GM21528 (cell line): ENCODE measurements around the gene FEN1.
A peak's percentile ranks its signal among the peaks of the same experiment; 100 is the strongest.

ENCODE experiments used
- ATAC-seq: cut with Tn5 transposase; IDR thresholded peaks from one replicate; pipeline ENCODE4 v1.9.1; 2021; ENCODE audit warnings: mild to moderate bottlenecking, moderate library complexity; ENCODE audit not compliant: unreplicated experiment, low FRiP score

The FEN1 gene

DNA sequence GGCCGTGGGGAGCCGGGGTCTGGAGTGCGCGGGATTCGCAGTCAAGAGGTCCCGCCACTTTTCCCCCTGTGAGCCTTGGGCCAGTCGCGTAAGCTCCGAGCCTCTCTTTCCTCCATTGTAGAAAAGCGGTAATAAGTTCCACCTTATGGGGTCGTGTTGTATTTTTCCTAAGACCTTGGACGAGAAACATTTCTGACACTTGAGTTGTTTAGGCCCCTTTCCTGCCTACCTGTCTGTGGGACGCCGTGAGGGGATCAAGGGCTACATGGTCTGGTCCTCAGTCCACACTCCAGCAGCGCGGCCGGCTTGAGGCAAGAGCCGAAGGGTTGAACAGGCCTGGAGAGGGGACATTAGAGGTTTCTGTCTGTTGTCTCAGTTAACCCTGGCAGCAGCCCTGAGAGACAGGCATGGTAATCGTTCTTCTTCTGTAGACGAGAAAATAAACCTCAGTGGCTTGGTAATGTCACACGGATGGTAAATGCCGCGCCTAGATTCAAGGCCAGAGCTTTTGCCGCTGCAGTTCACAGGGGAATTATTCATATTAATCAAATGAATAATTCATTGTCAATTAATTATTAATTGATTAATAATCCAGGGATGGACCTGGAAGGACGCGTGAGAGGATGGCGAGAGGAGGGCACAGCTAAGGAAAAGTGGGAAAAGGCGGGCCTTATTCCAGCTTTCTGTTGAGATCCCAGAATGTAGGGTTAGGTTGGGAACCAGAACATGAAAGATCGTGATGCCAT lies 545 bp downstream of the FEN1 start:
- peak; percentile 32 for ATAC-seq

DNA sequence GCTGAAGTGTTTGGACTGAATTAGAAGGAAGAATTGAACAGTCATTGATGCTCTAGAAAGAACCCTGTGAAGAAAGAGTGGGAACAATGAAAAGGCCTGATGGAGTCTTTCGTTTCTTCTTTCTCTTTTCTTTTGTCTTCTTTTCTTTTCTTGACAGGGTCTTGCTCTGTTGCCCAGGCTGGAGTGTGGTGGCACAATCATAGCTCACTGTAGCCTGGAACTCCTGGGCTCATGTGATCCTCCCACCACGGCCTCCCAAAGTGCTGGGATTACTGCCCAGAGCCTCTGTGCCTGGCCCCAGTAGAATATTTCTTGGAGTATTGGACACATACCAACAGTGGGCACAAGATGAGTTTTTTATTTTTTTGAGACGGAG lies 1.1 kb downstream of the FEN1 start:
- no peak for ATAC-seq

DNA sequence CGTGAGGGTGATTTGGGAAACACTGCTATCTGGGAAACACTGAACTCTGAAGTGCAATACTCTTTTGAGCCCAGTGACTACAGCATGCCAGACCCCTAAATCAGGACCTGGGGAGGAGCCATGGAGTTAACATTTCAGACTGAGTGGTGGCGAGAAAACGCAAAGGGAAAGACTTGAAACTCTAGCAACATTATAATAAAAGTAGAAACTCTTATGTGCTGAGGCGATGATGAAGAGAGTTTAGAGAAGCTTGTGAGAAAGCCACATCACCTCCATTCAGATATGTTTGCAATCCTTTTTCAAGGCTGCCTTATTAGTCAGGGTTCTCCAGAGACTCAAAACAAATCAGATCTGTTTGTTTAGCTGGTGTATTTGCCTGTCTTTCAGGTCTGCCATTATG lies 1.9 kb downstream of the FEN1 start:
- ATAC-seq, result no peak

DNA sequence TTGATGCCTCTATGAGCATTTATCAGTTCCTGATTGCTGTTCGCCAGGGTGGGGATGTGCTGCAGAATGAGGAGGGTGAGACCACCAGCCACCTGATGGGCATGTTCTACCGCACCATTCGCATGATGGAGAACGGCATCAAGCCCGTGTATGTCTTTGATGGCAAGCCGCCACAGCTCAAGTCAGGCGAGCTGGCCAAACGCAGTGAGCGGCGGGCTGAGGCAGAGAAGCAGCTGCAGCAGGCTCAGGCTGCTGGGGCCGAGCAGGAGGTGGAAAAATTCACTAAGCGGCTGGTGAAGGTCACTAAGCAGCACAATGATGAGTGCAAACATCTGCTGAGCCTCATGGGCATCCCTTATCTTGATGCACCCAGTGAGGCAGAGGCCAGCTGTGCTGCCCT lies 2.7 kb downstream of the FEN1 start:
- no peak for ATAC-seq

DNA sequence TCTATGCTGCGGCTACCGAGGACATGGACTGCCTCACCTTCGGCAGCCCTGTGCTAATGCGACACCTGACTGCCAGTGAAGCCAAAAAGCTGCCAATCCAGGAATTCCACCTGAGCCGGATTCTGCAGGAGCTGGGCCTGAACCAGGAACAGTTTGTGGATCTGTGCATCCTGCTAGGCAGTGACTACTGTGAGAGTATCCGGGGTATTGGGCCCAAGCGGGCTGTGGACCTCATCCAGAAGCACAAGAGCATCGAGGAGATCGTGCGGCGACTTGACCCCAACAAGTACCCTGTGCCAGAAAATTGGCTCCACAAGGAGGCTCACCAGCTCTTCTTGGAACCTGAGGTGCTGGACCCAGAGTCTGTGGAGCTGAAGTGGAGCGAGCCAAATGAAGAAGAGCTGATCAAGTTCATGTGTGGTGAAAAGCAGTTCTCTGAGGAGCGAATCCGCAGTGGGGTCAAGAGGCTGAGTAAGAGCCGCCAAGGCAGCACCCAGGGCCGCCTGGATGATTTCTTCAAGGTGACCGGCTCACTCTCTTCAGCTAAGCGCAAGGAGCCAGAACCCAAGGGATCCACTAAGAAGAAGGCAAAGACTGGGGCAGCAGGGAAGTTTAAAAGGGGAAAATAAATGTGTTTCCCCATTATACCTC lies 3.3 kb downstream of the FEN1 start:
- ATAC-seq, result no peak

DNA sequence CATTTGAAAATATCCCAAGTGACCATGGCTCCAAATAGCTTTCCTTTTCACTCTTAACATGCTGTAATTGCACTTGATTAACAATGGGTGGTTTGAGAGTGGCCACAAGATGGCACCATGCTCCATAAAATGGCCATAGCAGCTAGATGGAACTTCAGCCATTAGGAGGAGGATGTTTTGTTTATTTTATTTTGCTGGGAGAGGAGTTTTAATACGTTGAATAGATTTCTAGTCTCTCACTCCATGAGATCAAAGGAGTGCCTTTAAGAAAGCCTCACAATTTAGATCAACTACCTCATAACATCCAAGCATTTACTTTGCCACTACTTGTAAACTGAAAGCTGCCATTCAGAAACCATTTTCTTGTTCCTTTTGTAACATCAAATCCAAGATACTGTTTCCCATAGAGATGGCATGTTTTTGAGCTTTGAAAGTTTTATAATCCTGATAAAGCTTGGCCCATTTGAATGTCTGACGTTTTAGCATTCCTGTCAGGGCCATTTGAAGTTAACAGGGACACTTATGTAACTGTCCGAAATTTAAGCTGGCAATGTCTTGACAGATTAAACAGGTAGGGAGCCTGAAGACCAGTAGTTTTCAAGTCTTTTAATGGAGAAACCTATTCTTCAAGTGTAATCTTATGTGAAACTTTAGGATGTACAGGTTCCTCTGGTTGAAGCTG lies 4.7 kb downstream of the FEN1 start:
- ATAC-seq, result no peak

DNA sequence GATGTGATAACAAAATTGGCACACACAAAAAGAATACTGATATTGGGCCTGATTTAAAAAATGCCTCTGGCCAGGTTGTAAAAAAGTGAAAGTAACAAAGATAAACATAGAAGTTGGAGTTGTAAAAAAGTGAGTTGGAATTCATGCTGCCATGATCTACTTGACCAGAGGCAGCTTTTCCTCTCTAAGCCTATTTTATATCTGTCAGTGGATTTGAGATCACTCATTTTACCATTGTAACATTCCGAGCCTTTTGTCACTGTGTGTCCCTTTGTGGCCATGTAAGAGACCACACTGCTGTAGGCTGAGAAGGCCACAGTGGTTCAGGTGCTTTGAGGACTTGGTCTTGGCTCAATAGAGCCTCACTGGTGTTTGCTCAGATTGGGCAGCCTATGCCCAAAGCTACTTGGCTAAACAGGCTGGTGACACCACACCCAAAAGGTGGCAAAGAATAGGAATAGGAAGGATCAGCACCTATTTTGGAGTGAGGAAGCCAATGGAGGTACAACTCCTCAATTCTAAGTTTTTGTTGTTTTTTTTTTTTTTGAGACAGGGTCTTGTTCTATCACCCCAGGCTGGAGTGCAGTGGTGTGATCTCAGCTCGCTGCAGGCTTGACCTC lies 7.1 kb downstream of the FEN1 start:
- ATAC-seq, result no peak

DNA sequence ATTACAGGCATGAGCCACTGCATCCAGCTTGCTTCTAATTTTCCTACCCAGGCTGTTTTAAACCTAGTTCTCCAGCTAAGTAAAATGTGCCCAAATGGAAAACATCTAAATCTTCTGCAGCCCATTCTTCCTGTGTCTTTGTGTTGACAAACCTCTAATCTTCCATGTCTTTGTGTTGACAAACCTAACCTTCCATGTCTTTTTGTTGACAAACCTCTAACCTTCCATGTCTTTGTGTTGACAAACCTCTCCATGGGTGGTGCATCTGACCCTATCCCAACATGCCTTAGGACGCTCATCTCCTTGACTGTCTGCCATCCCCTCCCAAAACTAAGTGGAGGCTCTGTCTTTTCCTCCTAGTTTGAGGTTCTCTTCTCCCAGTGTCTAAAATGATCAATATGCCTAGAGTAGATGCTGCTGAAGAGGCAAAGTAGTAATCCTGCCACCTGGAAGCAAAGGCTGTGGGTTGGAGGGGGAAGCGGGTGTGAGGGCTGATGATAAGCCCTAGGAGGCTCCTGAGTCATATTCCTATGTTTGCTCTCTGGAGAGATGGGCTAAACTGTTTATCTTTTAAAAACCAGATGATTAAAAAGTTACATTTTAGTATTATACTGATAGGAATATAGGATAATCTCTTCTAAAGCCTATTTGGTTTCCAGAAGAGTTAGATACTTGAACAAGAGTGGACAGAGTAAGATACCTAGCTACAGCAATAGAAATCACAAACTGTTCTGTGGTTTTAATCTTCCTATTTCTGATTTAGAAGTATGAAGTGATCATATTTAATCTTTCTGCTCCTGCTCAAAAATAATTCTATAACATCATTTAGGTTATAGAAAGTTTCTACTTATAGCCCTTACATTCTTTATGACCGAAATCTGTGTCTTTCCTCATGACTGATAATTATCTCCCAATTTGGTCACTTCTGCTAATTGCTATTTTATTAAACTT lies 7.9 kb downstream of the FEN1 start:
- no peak for ATAC-seq

DNA sequence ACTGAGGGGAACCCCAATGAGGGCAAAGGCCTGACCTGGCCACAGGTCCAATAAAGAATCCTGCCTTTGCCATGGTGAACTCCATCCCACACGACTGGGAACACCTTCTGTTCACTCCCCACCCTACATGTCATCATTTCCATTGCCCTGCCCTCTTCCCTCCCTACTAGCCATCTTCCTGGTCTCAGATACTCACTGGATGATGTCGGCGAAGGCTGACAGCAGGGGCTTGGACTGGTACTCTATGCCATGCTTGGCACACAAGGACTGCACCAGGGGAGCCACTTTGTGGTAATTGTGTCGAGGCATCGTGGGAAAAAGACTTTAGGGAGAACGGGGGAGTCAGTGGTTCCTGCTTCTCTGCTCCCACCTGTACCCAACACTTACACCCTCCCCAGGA lies 9.9 kb downstream of the FEN1 start:
- no peak for ATAC-seq

DNA sequence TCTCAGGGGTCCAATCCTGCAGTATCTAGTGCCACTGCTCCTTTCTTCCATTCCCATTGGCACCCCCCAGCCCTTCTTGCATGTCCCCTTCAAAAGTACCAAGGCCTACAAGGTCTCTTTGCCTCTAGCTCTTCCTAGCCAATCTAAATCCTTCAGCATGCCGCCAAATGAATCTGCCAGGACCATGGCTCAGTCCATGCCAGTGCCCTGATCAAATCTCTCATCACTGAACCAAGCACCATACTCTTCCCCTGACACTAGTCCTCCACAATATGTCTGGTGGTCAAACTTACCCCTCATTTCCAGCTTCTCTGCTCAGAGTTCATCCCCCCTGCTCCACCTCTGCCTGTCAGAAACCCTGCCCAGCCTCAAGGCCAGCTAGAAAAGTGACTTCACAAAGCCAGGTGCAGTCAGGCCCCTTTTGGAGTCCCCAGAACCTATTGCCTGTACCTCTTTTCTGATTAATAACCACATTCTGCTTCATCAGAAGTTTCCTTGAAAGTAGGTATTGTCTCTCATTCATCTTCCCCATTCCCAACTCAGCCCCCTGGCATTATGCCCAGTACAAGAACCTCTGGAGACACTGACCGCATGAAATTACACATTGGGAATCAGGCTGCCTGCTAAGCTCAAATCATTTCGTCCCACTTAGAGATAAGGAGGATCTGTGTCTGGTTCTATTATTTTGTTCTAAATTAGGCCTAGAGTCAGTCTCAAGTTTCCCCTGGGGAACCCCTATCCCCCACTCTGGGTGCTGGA lies 11.4 kb downstream of the FEN1 start:
- no peak for ATAC-seq

DNA sequence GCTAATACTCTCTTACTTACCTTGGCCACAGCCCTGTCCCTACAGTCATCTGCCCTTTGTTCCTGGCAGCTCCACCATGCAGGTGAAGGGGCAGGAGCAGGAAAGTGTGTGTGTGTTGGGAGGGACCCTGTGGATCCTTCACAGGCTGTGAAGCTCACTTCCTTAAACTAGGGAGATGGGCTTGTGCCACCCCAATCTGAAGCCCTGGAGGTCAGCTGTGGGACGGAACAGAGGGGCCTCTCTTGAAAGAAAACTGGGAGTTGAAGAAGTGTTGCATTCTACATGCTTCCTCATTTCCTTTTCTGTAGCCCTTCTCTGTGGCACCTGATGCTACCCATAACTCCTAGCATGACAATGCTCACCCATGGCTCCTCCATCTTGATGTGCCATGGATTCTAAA lies 12.4 kb downstream of the FEN1 start:
- ATAC-seq, result no peak

DNA sequence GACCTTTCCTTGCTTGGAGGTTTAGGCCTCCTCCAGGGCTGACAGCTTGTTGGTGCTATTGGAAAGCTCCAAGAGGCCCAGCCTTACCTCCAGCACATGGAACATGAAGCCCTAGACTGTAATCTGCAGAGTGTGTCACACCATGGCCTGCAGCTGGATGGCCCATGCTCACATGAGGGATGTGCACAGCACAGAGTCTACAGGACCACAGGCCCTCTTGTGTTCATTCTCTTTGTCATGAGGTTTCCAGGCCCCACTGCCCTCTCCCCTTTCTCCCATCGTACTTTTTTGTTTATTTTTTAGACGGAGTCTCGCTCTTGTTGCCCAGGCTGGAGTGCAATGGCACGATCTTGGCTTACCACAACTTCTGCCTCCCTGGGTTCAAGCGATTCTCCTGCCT lies 14.1 kb downstream of the FEN1 start:
- ATAC-seq, result no peak

DNA sequence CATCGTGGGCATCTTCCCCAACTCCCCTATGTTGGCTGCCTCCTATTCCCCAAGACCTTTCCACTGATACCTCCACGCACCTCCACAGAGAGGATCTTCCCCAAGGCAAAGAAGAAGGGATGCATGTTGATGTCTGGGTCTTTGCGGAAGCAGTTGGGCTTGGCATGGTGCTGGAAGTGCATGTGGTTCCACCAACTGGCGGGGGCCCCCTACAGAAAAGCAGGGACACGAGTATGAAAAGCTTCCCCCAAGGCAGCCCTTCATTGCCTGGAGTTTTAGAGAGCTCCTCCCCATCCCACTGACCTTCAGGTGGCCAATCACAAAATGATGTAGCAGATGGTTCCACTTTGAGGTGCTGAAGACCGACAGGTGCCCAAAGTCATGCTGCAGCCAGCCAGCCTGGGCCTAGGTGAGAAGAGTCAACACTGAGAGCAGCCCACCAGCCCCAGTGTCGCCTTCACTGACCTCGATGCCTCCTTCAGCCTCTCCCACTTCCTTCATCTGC lies 18.0 kb downstream of the FEN1 start:
- no peak for ATAC-seq

DNA sequence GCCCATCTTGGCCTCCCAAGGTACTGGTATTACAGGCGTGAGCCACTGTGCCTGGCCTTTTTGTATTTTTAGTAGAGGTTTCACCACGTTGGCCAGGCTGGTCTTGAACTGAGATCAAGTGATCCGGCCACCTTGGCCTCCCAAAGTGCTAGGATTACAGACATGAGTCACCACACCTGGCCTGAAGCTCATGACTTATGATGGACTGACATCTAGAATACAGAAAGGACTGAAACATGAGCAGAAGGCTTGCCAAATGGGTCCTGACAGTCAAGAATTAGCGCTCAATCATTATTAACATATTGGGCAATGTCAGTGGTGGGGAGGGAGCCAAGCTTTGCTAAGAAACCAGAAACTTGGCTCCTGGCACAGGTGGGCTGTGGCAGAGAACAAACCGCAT lies 19.1 kb downstream of the FEN1 start:
- ATAC-seq, result no peak

DNA sequence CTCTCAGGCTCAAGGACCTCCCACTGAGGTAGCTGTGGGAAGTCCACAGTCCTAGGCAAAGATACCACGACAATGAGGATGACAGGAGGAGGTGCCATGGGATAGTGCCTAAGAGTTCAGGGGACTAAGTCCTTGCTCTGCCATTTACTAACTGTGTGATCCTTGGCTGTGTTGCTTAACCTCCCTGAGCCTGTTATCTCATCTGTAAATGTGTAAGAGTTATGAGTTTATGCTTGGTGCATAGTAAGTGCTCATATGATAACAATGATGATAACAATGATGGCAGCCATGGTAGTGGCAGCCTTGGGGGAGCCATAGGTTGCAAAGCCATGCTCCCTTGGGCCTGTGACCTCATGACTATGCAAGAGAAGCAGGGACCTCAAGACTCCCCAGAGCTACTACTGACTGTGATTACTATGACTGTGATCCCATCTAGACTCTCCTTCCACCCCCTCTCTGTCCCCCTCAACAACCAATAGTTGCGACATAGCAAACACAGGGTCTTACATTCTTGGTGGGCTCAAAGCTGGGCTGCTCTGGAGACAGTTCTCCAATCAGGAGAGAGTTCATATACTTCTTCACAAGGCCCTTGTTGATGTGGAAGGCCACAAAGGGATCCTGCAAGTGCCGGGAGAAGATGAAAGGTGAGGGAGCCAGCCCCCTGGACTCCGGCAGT lies 20.2 kb downstream of the FEN1 start:
- no peak for ATAC-seq

DNA sequence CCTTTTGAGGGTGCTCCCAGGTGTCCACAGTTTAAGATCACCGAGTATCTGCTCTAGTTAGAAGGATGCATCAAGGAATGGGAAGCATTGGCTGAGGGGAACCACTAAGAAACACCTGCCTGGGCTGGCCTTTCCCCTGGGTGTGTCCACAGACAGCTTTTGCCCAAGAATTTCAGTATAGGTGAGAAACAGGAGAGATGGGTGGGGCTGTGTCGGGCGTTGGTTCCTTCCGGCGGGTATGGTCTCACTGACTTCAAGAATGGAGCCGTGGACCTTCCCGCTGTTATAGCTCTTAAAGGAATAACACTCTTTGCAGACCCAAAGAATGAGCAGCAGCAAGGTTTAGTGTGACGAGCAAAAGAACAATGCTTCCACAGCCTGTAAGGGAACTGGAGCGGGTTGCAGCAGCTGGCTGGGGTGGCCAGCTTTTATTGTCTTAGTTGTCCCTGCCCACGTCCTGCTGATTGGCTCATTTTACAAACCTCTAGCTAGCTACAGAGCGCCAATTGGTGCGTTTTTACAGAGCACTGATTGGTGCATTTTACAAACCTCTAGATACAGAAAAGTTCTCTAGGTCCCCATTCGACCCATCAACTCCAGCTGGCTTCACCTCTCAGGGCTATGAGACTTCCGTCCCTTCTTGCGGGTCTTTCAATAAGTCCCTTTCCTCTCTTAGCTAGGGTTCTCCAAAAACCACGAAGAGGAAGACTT lies 21.7 kb downstream of the FEN1 start:
- ATAC-seq, result no peak

DNA sequence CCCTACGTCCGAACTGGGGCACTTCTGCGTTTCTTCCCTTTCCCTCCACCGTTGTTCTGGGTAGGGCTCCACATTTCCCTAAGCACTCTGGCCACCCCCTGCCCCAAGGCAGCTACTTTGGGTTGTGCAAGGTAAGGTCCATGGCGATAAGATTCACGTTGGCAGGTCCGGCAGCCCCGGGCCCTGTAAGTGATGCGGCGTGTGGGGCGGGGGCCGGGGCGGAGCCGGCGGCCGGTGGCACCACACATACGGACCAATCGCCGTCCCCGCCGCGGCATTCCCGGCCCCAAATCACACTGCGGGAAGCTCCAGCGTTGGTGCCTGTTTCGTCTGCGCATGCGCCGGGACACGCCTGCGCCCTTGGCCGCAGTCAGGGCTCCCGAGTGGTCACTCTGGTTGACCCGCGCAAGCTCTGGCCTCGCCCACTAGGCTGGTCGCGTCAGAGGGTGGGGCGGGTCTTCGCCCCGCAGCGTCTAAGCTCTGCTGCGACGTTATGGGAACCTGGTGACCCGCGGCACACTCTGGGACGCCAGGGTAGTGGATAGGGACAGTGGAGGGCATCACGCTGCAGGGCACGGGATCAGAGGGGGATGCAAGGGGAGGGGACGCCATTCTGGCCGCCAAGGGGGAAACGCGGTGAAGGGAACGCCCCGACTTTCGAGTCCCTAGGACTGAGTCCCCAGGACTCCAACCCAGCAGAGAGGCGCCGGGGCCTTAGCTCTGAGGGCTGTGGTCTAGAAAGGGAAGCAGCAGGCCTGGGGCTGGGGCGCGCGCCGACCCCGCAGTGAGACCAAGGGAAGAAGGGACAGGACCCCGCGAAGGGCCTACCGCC lies 22.5 kb downstream of the FEN1 start:
- peak; percentile 39 for ATAC-seq
